Breast epithelium (tissue), 3 donors: ENCODE data around the gene VAV3.
A peak's percentile ranks its signal among the peaks of the same experiment; 100 is the strongest.

Source experiments
- CTCF ChIP-seq, 3 donors: fragments of 450-650 bp; IDR thresholded peaks; one replicate each; pipeline ENCODE4 v1.5.1; 2016 to 2017; ENCODE audit warnings: antibody characterized with exemption in 3 of 3, mild to moderate bottlenecking in 3 of 3, moderate library complexity in 3 of 3
- POLR2A ChIP-seq: fragments of 450-650 bp; IDR thresholded peaks from one replicate; pipeline ENCODE4 v1.6.1; 2016; ENCODE audit warnings: antibody characterized with exemption, mild to moderate bottlenecking, moderate library complexity

GRCh38 chr1:107965110-107965991, at the start of gene VAV3:
- TF ChIP-seq CTCF (IDR thresholded peaks at IDR 0.05) (no peak), POLR2A (peak; percentile 30)
